Smooth muscle cell (in vitro differentiated cells): ENCODE results near the gene TPBGL. TPM values are rescaled to one million over a fixed set of nuclear protein-coding genes. Genes with fewer than 3 reads are reported as not detected.

Experiments used
- DNase-seq: peaks from one replicate; lab custom pipeline; 2025; ENCODE audit not compliant: unreplicated experiment; lab: John Stamatoyannopoulos, UW
- H2AFZ ChIP-seq: fragments of 200-600 bp; sonication (generic); 2 replicates; pipeline ENCODE4 v1.6.0; 2016; ENCODE audit warnings: antibody characterized with exemption, low read depth, mild to moderate bottlenecking
- H3F3A ChIP-seq: fragments of 200-600 bp; sonication (generic); 2 replicates; pipeline ENCODE4 v1.6.0; 2017; ENCODE audit warnings: antibody characterized with exemption, low read depth
- H3K27ac ChIP-seq: fragments of 200-600 bp; sonication (generic); 2 replicates; pipeline ENCODE4 v1.5.1; 2016; ENCODE audit warnings: low read depth, mild to moderate bottlenecking
- H3K27me3 ChIP-seq: fragments of 200-600 bp; sonication (generic); 2 replicates; pipeline ENCODE4 v1.6.1; 2016; ENCODE audit warnings: low read depth, mild to moderate bottlenecking
- H3K36me3 ChIP-seq: fragments of 200-600 bp; sonication (generic); 2 replicates; pipeline ENCODE4 v1.5.1; 2016; ENCODE audit warnings: low read depth
- H3K4me1 ChIP-seq: fragments of 200-600 bp; sonication (generic); 2 replicates; pipeline ENCODE4 v1.5.1; 2016; ENCODE audit warnings: low read depth
- H3K4me2 ChIP-seq: fragments of 200-600 bp; sonication (generic); 2 replicates; pipeline ENCODE4 v1.6.0; 2016; ENCODE audit warnings: mild to moderate bottlenecking
- H3K4me3 ChIP-seq: fragments of 200-600 bp; sonication (generic); 2 replicates; pipeline ENCODE4 v1.5.1; 2016; ENCODE audit warnings: mild to moderate bottlenecking
- H3K79me2 ChIP-seq: fragments of 200-600 bp; sonication (generic); 2 replicates; pipeline ENCODE4 v1.6.0; 2016; ENCODE audit warnings: low read depth, mild to moderate bottlenecking
- H3K9ac ChIP-seq: fragments of 200-600 bp; sonication (generic); 2 replicates; pipeline ENCODE4 v1.6.0; 2016; ENCODE audit warnings: low read depth
- H3K9me3 ChIP-seq: fragments of 200-600 bp; sonication (generic); replicated peaks from 2 replicates; pipeline ENCODE4 v1.5.1; 2016; ENCODE audit warnings: low read depth
- H4K20me1 ChIP-seq: fragments of 200-600 bp; sonication (generic); 2 replicates; pipeline ENCODE4 v1.6.0; 2016; ENCODE audit warnings: low read depth
- CTCF ChIP-seq: fragments of 200-600 bp; sonication (generic); IDR thresholded peaks from 2 replicates; pipeline ENCODE4 v1.5.1; 2017; ENCODE audit warnings: borderline replicate concordance, mild to moderate bottlenecking, antibody characterized with exemption; ENCODE audit not compliant: insufficient read depth, poor library complexity, severe bottlenecking
- WGBS: methylation state at CpG from one replicate; pipeline ENCODE4 v1.1.7; 2016; ENCODE audit warnings: low lambda C conversion rate; 5-methylcytosine and 5-hydroxymethylcytosine counted together
- polyA plus RNA-seq: library from polyadenylated mRNA; unstranded; fragments of >200 nt; fragmentation: Nextera tagmentation; extraction: Ambion mirVana; gene quantifications from 2 replicates; pipeline ENCODE4 v1.2.1, GENCODE V29; 2016
- total RNA-seq: library from RNA; depleted of rRNA; stranded (reverse); fragments of >200 nt; gene quantifications from 2 replicates; pipeline ENCODE4 v1.2.3, GENCODE V29; 2014

Gene TPBGL
- total and polyA plus RNA-seq, 2 experiments from 2014 or later = 0.62 to 0.81 TPM

GRCh38 chr11:75223954-75224643 is 16.5 kb upstream of the TPBGL start:
- no peaks in the 10 kb centered on the region for H3K4me1 ChIP-seq
- no peaks in the 10 kb centered on the region for H3F3A ChIP-seq
- 58% methylated on average over 5 of the region's 5 CpGs for WGBS
- DNase-seq = no peak
- no peak overlapping the region for H2AFZ ChIP-seq
- H3K36me3 ChIP-seq = no peaks in the 10 kb centered on the region
- H3K27ac ChIP-seq = no peak overlapping the region
- H4K20me1 ChIP-seq = no peaks in the 10 kb centered on the region
- TF ChIP-seq CTCF = no peak
- H3K9ac ChIP-seq = no peak overlapping the region
- no peaks in the 10 kb centered on the region for H3K27me3 ChIP-seq
- H3K79me2 ChIP-seq = no peaks in the 10 kb centered on the region
- H3K4me2 ChIP-seq = no peak overlapping the region
- H3K9me3 ChIP-seq = no peaks in the 10 kb centered on the region
- no peak overlapping the region for H3K4me3 ChIP-seq

GRCh38 chr11:75225794-75226193 is 14.8 kb upstream of the TPBGL start:
- no peaks in the 10 kb centered on the region for H3K79me2 ChIP-seq
- no peak overlapping the region for H3K4me3 ChIP-seq
- H3K4me1 ChIP-seq = no peaks in the 10 kb centered on the region
- no peak overlapping the region for H3K27ac ChIP-seq
- no peak overlapping the region for H3K4me2 ChIP-seq
- no peak for TF ChIP-seq CTCF
- no peaks in the 10 kb centered on the region for H3K9me3 ChIP-seq
- WGBS = 76% methylated on average over 4 of the region's 4 CpGs
- H4K20me1 ChIP-seq = no peaks in the 10 kb centered on the region
- DNase-seq = no peak
- no peak overlapping the region for H3K9ac ChIP-seq
- H3K36me3 ChIP-seq = no peaks in the 10 kb centered on the region
- H3F3A ChIP-seq = no peaks in the 10 kb centered on the region
- H3K27me3 ChIP-seq = no peaks in the 10 kb centered on the region
- H2AFZ ChIP-seq = no peak overlapping the region

- H3K27ac ChIP-seq = no peak overlapping the region
- no peak for DNase-seq
- no peaks in the 10 kb centered on the region for H4K20me1 ChIP-seq
- 85% methylated on average over 2 of the region's 2 CpGs for WGBS
- no peak for TF ChIP-seq CTCF
- no peaks in the 10 kb centered on the region for H3K79me2 ChIP-seq
- no peaks in the 10 kb centered on the region for H3K4me1 ChIP-seq
- no peaks in the 10 kb centered on the region for H3K27me3 ChIP-seq
- no peaks in the 10 kb centered on the region for H3F3A ChIP-seq
- no peaks in the 10 kb centered on the region for H3K36me3 ChIP-seq
- H3K9ac ChIP-seq = no peak overlapping the region
- H3K4me3 ChIP-seq = no peak overlapping the region
- H3K9me3 ChIP-seq = no peaks in the 10 kb centered on the region
- no peak overlapping the region for H2AFZ ChIP-seq
- H3K4me2 ChIP-seq = no peak overlapping the region
Observed at GRCh38 chr11:75229466-75229865, 11.1 kb upstream of the TPBGL start.

- no peak overlapping the region for H3K27ac ChIP-seq
- no peaks in the 10 kb centered on the region for H3K79me2 ChIP-seq
- no peaks in the 10 kb centered on the region for H3F3A ChIP-seq
- no peaks in the 10 kb centered on the region for H3K9me3 ChIP-seq
- no peaks in the 10 kb centered on the region for H3K36me3 ChIP-seq
- H3K4me3 ChIP-seq = no peak overlapping the region
- DNase-seq = no peak
- TF ChIP-seq CTCF = no peak
- no peak overlapping the region for H3K4me2 ChIP-seq
- H3K27me3 ChIP-seq = no peaks in the 10 kb centered on the region
- 89% methylated on average over 2 of the region's 2 CpGs for WGBS
- no peaks in the 10 kb centered on the region for H4K20me1 ChIP-seq
- no peak overlapping the region for H2AFZ ChIP-seq
- no peaks in the 10 kb centered on the region for H3K4me1 ChIP-seq
- H3K9ac ChIP-seq = no peak overlapping the region
Observed at GRCh38 chr11:75230621-75231020, 10.0 kb upstream of the TPBGL start.
